ENCODE data around the gene SPATA3. TPM values are rescaled to one million over a fixed set of nuclear protein-coding genes. Genes with fewer than 3 reads are reported as not detected.
"Not testable (repeated sequence)": the region's sequence is repeated elsewhere in the genome, so short reads cannot be mapped to it uniquely, and the experiment has no call there.

Gene SPATA3
- total RNA-seq: not detected

GRCh38 chr2:230995821-230996220, at the start of gene SPATA3:
Gene SPATA3 (plus strand): TSS chr2:230996121. CDS start chr2:230996234, 113 bp downstream.
- no peak for ATAC-seq

- ATAC-seq: no peak
Observed at GRCh38 chr2:230946429-230947234, 49.3 kb upstream of the SPATA3 start.

GRCh38 chr2:230947235-230947576, 48.7 kb upstream of the SPATA3 start:
- ATAC-seq: no peak

GRCh38 chr2:230947908-230948365, 48.0 kb upstream of the SPATA3 start:
- ATAC-seq: no peak

- no peak for ATAC-seq
Observed at GRCh38 chr2:230949966-230950873, 45.7 kb upstream of the SPATA3 start.

- no peak for ATAC-seq
Observed at GRCh38 chr2:230950874-230951339, 45.0 kb upstream of the SPATA3 start.

- ATAC-seq: no peak
Observed at GRCh38 chr2:230951396-230951795, 44.5 kb upstream of the SPATA3 start.

GRCh38 chr2:230952226-230952956, 43.5 kb upstream of the SPATA3 start:
- no peak for ATAC-seq

- ATAC-seq: no peak
Observed at GRCh38 chr2:230953845-230954244, 42.1 kb upstream of the SPATA3 start.

- no peak for ATAC-seq
Observed at GRCh38 chr2:230954746-230955145, 41.2 kb upstream of the SPATA3 start.

- ATAC-seq: no peak
Observed at GRCh38 chr2:230955163-230955737, 40.7 kb upstream of the SPATA3 start.

- peak; percentile 73 for ATAC-seq
Observed at GRCh38 chr2:230956827-230957755, 38.8 kb upstream of the SPATA3 start.

GRCh38 chr2:230957756-230958391, 38.0 kb upstream of the SPATA3 start:
- no peak for ATAC-seq

GRCh38 chr2:230958820-230959756, 36.8 kb upstream of the SPATA3 start:
- no peak for ATAC-seq

- no peak for ATAC-seq
Observed at GRCh38 chr2:230960026-230960425, 35.9 kb upstream of the SPATA3 start.

GRCh38 chr2:230961091-230961491, 34.8 kb upstream of the SPATA3 start:
- no peak for ATAC-seq

GRCh38 chr2:230964136-230964730, 31.7 kb upstream of the SPATA3 start:
- no peak for ATAC-seq

GRCh38 chr2:230967113-230967512, 28.8 kb upstream of the SPATA3 start:
- no peak for ATAC-seq

GRCh38 chr2:230968314-230968713, 27.6 kb upstream of the SPATA3 start:
- not testable (repeated sequence) for ATAC-seq

All from esophagus mucosa (tissue), 1 donor.